ENCODE measurements around the gene SNRPA1.

SNRPA1 gene

GRCh38 chr15:101250341-101250831, 44.7 kb downstream of the SNRPA1 start:
- peak overlapping the region; percentile 90 for H3K4me3 ChIP-seq (ENCODE audit: low read depth, low read length)
- TF ChIP-seq, protein P1, sequence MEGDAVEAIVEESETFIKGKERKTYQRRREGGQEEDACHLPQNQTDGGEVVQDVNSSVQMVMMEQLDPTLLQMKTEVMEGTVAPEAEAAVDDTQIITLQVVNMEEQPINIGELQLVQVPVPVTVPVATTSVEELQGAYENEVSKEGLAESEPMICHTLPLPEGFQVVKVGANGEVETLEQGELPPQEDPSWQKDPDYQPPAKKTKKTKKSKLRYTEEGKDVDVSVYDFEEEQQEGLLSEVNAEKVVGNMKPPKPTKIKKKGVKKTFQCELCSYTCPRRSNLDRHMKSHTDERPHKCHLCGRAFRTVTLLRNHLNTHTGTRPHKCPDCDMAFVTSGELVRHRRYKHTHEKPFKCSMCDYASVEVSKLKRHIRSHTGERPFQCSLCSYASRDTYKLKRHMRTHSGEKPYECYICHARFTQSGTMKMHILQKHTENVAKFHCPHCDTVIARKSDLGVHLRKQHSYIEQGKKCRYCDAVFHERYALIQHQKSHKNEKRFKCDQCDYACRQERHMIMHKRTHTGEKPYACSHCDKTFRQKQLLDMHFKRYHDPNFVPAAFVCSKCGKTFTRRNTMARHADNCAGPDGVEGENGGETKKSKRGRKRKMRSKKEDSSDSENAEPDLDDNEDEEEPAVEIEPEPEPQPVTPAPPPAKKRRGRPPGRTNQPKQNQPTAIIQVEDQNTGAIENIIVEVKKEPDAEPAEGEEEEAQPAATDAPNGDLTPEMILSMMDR (IDR thresholded peaks at IDR 0.05; ENCODE audit: low read depth, low read length): no peak

DNA sequence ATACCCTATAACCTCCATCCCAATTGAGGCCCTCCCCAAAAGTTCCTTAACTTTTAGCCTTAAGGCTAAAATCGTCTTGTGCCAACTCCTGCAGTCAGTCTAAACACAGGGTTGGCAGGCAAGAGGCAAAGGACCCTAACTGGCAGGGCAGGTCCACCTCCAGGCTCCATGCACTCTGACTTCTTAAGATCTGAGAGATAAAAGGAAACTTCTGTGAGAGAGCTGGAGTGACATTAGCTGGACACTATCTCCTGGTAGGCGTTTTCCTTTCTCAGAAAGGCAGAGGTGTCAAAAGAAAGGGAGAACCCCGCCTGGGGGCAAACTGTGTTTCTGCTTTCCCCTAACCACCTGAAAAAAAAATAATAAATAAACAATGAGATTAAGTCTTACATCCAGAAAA, 46.8 kb downstream of the SNRPA1 start:
- TF ChIP-seq, protein P1 (IDR thresholded peaks at IDR 0.05; ENCODE audit: low read depth, low read length): no peak
- H3K4me3 ChIP-seq (ENCODE audit: low read depth, low read length): no peak overlapping the region

- no peak overlapping the region for H3K4me3 ChIP-seq (ENCODE audit: low read depth, low read length)
- TF ChIP-seq, protein P1 (IDR thresholded peaks at IDR 0.05; ENCODE audit: low read depth, low read length): no peak
Measured at GRCh38 chr15:101246824-101247745, 48.0 kb downstream of the SNRPA1 start.

GRCh38 chr15:101246391-101246790, 48.7 kb downstream of the SNRPA1 start:
- no peak overlapping the region for H3K4me3 ChIP-seq (ENCODE audit: low read depth, low read length)
- TF ChIP-seq, protein P1 (IDR thresholded peaks at IDR 0.05; ENCODE audit: low read depth, low read length): no peak

DNA sequence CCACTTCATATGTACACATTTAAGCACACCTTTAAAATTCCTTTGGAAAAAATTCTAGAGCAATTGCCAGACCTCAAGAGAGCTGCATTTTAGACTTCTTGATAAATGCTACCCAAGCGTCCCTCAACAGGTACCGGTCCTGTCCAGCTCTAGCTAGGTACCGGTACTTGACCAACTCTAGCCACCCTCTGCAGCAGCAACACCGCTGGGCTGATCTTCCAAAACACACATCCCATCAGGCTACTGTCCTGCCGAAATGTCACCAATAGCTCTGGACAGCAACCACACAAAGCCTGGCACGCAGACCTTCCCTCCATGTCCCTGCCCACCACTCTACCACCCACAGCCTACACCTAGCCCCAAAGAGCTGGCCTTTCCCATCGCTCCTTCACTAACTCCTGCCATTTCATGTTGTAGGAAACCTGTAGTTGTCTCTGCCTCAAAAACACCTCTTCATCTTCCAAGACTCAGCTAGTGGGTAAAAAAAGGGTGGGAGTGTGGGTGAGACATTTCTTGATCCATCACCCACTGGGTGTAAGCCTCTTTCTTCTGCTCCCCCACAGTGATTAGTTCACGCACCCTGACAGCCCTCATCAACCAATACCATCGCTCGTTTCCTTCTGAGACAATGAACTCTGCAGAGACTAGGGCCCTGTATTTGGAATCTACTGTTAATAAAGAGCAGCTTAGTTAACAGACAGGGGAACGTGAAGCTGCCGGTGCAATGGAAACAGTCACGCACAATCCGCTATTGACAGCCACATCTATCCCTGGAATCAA, 50.0 kb downstream of the SNRPA1 start:
- no peak overlapping the region for H3K4me3 ChIP-seq (ENCODE audit: low read depth, low read length)

DNA sequence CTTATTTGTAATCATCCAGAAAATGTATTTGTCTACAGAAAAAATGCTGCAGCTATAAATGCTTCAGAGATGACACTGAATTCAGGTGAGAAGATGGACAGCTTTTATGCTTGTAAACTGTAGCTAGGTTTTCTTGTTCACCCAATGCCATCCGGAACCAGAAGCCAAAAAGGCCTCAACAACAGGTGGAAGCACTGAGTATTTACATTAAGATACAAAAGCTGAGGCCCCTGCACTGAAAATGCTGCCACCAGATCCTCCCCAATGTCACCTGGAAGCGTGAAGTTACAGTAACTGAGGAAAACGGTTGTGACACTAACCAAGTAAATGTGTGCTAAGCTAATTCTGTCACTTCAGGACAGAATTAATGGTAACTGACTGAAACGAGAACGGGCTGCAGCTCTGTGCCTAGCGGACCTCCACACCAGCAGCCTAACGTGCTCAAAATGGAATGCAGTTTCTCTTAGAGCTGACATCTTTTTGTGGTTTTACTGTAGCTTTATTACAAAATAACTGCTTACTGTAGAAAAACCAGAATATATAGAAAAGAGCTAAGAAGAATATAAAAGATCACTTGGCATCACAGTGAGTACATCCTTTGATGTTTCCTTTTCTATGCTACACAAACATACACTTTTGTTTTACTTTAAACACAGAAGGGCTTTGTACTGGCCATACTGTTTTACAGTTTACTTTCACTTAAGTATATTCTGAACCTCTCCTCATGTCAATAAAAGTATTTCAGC, 50.8 kb downstream of the SNRPA1 start:
- TF ChIP-seq, protein P1 (IDR thresholded peaks at IDR 0.05; ENCODE audit: low read depth, low read length): no peak
- H3K4me3 ChIP-seq (ENCODE audit: low read depth, low read length): no peak overlapping the region

More for the DNA sequence above, 50.0 kb downstream of the SNRPA1 start:
- TF ChIP-seq, protein P1 (IDR thresholded peaks at IDR 0.05; ENCODE audit: low read depth, low read length): no peak

All from WI38 (cell line).